SK-N-SH (cell line): ENCODE data around the gene PYGB. TPM values are rescaled to one million over a fixed set of nuclear protein-coding genes. Genes with fewer than 3 reads are reported as not detected.
"Not testable (repeated sequence)": the region's sequence is repeated elsewhere in the genome, so short reads cannot be mapped to it uniquely, and the experiment has no call there.

Source experiments
- CTCF ChIA-PET: fragments of 300-600, 350-600 bp; formaldehyde crosslinking; extraction: SDS; loops from one replicate; lab custom pipeline; 2021; lab: Yijun Ruan, JAX
- POLR2A ChIA-PET: fragments of 350-600 bp; sonication (Branson Sonifier 250); formaldehyde crosslinking; extraction: SDS; loops from one replicate; lab custom pipeline; 2020; ENCODE audit warnings: antibody characterized with exemption, inconsistent platforms; lab: Yijun Ruan, JAX
- DNase-seq: peaks from one replicate; pipeline ENCODE4 v3.0.0; 2012
- H2AFZ ChIP-seq: fragments of 200-600 bp; sonication (generic); 2 replicates; pipeline ENCODE4 v1.8.1; 2016; ENCODE audit warnings: antibody characterized with exemption, mild to moderate bottlenecking, low read depth
- H3F3A ChIP-seq: fragments of 200-600 bp; sonication (generic); replicated peaks from 2 replicates; pipeline ENCODE3; 2016; ENCODE audit warnings: antibody characterized with exemption, mild to moderate bottlenecking; ENCODE audit not compliant: insufficient read depth
- H3K27ac ChIP-seq, 2 experiments: fragments of 200-500 bp in 1 of 2; fragments of 200-600 bp in 1 of 2; sonication (Bioruptor generic) in 1 of 2; sonication (generic), shearing (Covaris generic) in 1 of 2; 2 replicates each; pipeline versions ENCODE4 v1.5.1 to v1.6.1; 2014 to 2016; ENCODE audit warnings: low read depth in 2 of 2, inconsistent platforms in 1 of 2, low read length in 1 of 2, mild to moderate bottlenecking in 1 of 2, mixed read lengths in 1 of 2
- H3K27me3 ChIP-seq: fragments of 200-600 bp; sonication (generic), shearing (Covaris generic); 2 replicates; pipeline ENCODE4 v1.6.1; 2016; ENCODE audit warnings: mixed run types; ENCODE audit not compliant: insufficient read depth
- H3K36me3 ChIP-seq, 2 experiments: fragments of 200-500 bp in 1 of 2; fragments of 200-600 bp in 1 of 2; sonication (Bioruptor generic) in 1 of 2; sonication (generic) in 1 of 2; replicated peaks in 1 of 2; 2 replicates each; pipeline versions ENCODE3 to v1.5.1; 2014 to 2016; ENCODE audit warnings: low read length in 1 of 2, mild to moderate bottlenecking in 1 of 2; ENCODE audit not compliant: insufficient read depth in 2 of 2, control insufficient read depth in 1 of 2
- H3K4me1 ChIP-seq, 2 experiments: fragments of 200-500 bp in 1 of 2; fragments of 200-600 bp in 1 of 2; sonication (Bioruptor generic) in 1 of 2; sonication (generic), shearing (Covaris generic) in 1 of 2; 2 replicates each; pipeline versions ENCODE4 v1.5.1 to v1.6.1; 2014 to 2016; ENCODE audit warnings: low read depth in 1 of 2, low read length in 1 of 2, mixed run types in 1 of 2; ENCODE audit not compliant: insufficient read depth in 2 of 2, control insufficient read depth in 1 of 2
- H3K4me2 ChIP-seq: fragments of 200-600 bp; sonication (generic), shearing (Covaris generic); 2 replicates; pipeline ENCODE4 v1.6.1; 2017; ENCODE audit warnings: mixed run types
- H3K4me3 ChIP-seq, 2 experiments: fragments of 200-500 bp in 1 of 2; fragments of 200-600 bp in 1 of 2; sonication (Bioruptor generic) in 1 of 2; sonication (generic), shearing (Covaris generic) in 1 of 2; 2 replicates each; pipeline versions ENCODE4 v1.5.1 to v1.8.1; 2014 to 2016; ENCODE audit warnings: low read depth in 2 of 2, inconsistent platforms in 1 of 2, low read length in 1 of 2, mild to moderate bottlenecking in 1 of 2, mixed read lengths in 1 of 2, moderate library complexity in 1 of 2
- H3K79me2 ChIP-seq: fragments of 200-600 bp; sonication (generic); 2 replicates; pipeline ENCODE4 v1.8.1; 2017; ENCODE audit warnings: mild to moderate bottlenecking; ENCODE audit not compliant: insufficient read depth
- H3K9ac ChIP-seq: fragments of 200-600 bp; sonication (generic); 2 replicates; pipeline ENCODE4 v1.6.1; 2017; ENCODE audit warnings: mixed run types
- H3K9me2 ChIP-seq: fragments of 200-600 bp; sonication (generic); 2 replicates; pipeline ENCODE4 v1.6.1; 2017; ENCODE audit warnings: mixed run types
- H3K9me3 ChIP-seq: fragments of 200-600 bp; sonication (generic); 2 replicates; pipeline ENCODE4 v1.6.1; 2017; ENCODE audit warnings: mixed run types, mild to moderate bottlenecking, moderate library complexity
- H4K20me1 ChIP-seq: fragments of 200-600 bp; sonication (generic); 2 replicates; pipeline ENCODE4 v1.6.1; 2017; ENCODE audit warnings: mild to moderate bottlenecking, mixed run types; ENCODE audit not compliant: insufficient read depth
- CHD2 ChIP-seq: fragments of 150-350 bp; IDR thresholded peaks from 2 replicates; pipeline ENCODE4 v1.6.1; 2018; ENCODE audit warnings: low read length; ENCODE audit not compliant: partially characterized antibody
- ELF1 ChIP-seq: IDR thresholded peaks from 2 replicates; pipeline ENCODE4 v1.4.0; 2012
- EP300 ChIP-seq, 2 experiments: IDR thresholded peaks; 2 replicates each; pipeline versions ENCODE4 v1.4.0 to v1.6.1; 2012; ENCODE audit warnings: borderline replicate concordance in 1 of 2, low read depth in 1 of 2, low read length in 1 of 2
- FOXM1 ChIP-seq: IDR thresholded peaks from 2 replicates; pipeline ENCODE4 v1.4.0; 2012; ENCODE audit warnings: low read depth, mild to moderate bottlenecking
- NFIC ChIP-seq: IDR thresholded peaks from 2 replicates; pipeline ENCODE4 v1.4.0; 2012; ENCODE audit warnings: borderline replicate concordance
- SMC3 ChIP-seq: IDR thresholded peaks from 2 replicates; pipeline ENCODE4 v1.6.1; 2012; ENCODE audit warnings: low read depth, low read length, improper control_type of control experiment
- TCF12 ChIP-seq: IDR thresholded peaks from 2 replicates; pipeline ENCODE4 v1.4.0; 2012
- WGBS: methylation state at CpG from one replicate; pipeline ENCODE4 v1.1.6; 2017; ENCODE audit warnings: low lambda C conversion rate; 5-methylcytosine and 5-hydroxymethylcytosine counted together
- polyA plus RNA-seq, 3 experiments: library from polyadenylated mRNA; depleted of rRNA; stranded (reverse); fragments of >200 nt; gene quantifications; 2 replicates each; pipeline ENCODE4 v1.2.3, GENCODE V29; 2012
- TF ChIP-seq, protein P1 (sequence below): fragments of 200-600 bp; sonication (generic); IDR thresholded peaks from 2 replicates; pipeline ENCODE4 v1.6.1; 2017; ENCODE audit warnings: antibody characterized with exemption, mild to moderate bottlenecking, moderate library complexity
- TF ChIP-seq, protein P2 (sequence below): IDR thresholded peaks from 2 replicates; pipeline ENCODE4 v1.4.0; 2012; ENCODE audit warnings: low read depth, borderline replicate concordance
- TF ChIP-seq, protein P3 (sequence below): fragments of 150-350 bp; IDR thresholded peaks from 2 replicates; pipeline ENCODE4 v1.6.1; 2016; ENCODE audit warnings: mild to moderate bottlenecking, low read depth, low read length
- TF ChIP-seq, protein P4 (sequence below): fragments of 150-350 bp; IDR thresholded peaks from 2 replicates; pipeline ENCODE4 v1.6.1; 2017; ENCODE audit warnings: antibody characterized with exemption, low read length, low read depth, borderline replicate concordance

PYGB gene
- polyA plus RNA-seq, 1 of the 3 experiments (the other 2 are of a cell fraction) = 35.8 TPM

DNA sequence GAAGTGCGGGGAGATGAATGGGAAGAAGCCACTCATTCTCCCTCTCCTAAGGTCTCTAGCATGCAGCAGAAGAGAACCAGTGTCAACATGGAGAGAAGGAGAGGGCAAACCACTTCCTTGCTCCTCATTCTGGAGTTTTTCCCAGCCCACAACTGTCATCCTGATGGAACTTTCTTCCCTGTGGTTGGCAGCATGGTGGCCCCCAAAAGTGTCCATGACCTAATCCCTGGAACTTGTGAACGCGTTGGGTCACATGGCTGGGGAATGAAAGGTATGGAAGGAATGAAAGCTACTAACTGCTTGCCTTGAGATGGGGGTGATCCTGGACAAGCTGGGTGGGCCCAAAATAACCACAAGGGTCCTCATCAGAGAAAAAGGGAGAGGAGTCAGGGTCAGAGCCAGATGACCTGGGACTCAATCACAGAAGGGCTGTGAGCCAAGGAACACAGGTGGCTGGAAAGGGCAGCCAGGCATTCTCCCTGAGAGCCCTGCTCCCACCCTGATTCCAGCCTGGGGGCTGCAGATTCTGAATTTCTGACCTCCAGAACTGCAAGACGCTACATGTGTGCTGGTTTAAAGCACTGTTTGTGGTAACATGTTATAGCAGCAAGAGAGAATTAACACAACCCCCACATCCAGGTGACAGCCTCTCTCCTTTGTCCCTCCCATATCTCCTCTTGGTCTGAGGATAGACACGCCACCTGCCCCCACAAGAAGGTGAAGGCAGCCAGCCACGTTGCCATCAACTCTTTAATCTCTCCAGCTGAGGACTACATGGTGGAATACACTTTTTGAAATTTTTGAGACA, 63.2 kb downstream of the PYGB start (continued):
- TF ChIP-seq SMC3 = no peak
- TF ChIP-seq, protein P1, sequence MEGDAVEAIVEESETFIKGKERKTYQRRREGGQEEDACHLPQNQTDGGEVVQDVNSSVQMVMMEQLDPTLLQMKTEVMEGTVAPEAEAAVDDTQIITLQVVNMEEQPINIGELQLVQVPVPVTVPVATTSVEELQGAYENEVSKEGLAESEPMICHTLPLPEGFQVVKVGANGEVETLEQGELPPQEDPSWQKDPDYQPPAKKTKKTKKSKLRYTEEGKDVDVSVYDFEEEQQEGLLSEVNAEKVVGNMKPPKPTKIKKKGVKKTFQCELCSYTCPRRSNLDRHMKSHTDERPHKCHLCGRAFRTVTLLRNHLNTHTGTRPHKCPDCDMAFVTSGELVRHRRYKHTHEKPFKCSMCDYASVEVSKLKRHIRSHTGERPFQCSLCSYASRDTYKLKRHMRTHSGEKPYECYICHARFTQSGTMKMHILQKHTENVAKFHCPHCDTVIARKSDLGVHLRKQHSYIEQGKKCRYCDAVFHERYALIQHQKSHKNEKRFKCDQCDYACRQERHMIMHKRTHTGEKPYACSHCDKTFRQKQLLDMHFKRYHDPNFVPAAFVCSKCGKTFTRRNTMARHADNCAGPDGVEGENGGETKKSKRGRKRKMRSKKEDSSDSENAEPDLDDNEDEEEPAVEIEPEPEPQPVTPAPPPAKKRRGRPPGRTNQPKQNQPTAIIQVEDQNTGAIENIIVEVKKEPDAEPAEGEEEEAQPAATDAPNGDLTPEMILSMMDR = no peak
- no peak for TF ChIP-seq ELF1
- TF ChIP-seq EP300 (IDR thresholded peaks at IDR 0.05; ENCODE audit: borderline replicate concordance in 1 of 2, low read depth in 1 of 2, low read length in 1 of 2) = peak in 1 of 2 experiments; percentile 52; a peak in 1 of 4 replicates
- TF ChIP-seq, protein P2, sequence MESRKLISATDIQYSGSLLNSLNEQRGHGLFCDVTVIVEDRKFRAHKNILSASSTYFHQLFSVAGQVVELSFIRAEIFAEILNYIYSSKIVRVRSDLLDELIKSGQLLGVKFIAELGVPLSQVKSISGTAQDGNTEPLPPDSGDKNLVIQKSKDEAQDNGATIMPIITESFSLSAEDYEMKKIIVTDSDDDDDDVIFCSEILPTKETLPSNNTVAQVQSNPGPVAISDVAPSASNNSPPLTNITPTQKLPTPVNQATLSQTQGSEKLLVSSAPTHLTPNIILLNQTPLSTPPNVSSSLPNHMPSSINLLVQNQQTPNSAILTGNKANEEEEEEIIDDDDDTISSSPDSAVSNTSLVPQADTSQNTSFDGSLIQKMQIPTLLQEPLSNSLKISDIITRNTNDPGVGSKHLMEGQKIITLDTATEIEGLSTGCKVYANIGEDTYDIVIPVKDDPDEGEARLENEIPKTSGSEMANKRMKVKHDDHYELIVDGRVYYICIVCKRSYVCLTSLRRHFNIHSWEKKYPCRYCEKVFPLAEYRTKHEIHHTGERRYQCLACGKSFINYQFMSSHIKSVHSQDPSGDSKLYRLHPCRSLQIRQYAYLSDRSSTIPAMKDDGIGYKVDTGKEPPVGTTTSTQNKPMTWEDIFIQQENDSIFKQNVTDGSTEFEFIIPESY = no peak
- no peak for TF ChIP-seq FOXM1
- TF ChIP-seq, protein P3, sequence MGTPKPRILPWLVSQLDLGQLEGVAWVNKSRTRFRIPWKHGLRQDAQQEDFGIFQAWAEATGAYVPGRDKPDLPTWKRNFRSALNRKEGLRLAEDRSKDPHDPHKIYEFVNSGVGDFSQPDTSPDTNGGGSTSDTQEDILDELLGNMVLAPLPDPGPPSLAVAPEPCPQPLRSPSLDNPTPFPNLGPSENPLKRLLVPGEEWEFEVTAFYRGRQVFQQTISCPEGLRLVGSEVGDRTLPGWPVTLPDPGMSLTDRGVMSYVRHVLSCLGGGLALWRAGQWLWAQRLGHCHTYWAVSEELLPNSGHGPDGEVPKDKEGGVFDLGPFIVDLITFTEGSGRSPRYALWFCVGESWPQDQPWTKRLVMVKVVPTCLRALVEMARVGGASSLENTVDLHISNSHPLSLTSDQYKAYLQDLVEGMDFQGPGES = no peak
- peak; percentile 31; the same call in 1 of the 2 replicates for TF ChIP-seq NFIC
- TF ChIP-seq, protein P4, sequence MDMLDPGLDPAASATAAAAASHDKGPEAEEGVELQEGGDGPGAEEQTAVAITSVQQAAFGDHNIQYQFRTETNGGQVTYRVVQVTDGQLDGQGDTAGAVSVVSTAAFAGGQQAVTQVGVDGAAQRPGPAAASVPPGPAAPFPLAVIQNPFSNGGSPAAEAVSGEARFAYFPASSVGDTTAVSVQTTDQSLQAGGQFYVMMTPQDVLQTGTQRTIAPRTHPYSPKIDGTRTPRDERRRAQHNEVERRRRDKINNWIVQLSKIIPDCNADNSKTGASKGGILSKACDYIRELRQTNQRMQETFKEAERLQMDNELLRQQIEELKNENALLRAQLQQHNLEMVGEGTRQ = no peak
- no peak for TF ChIP-seq CHD2
- peak; percentile 65 for TF ChIP-seq TCF12

DNA sequence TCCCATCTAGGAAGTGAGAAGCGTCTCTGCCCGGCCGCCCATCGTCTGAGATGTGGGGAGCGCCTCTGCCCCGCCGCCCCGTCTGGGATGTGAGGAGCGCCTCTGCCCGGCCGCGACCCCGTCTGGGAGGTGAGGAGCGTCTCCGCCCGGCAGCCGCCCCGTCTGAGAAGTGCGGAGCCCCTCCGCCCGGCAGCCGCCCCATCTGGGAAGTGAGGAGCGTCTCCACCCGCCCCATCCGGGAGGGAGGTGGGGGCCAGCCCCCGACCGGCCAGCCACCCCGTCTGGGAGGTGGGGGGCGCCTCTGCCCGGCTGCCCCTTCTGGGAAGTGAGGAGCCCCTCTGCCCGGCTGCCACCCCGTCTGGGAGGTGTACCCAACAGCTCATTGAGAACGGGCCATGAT, 64.8 kb downstream of the PYGB start:
- POLR2A ChIA-PET, H2AFZ ChIP-seq, H3K9me2 ChIP-seq, H3K9me3 ChIP-seq, H3K9ac ChIP-seq, H3K27me3 ChIP-seq, H3K27ac ChIP-seq, CTCF ChIA-PET, H3K79me2 ChIP-seq, H3K4me3 ChIP-seq, H3K36me3 ChIP-seq, H4K20me1 ChIP-seq, DNase-seq, H3K4me2 ChIP-seq: not testable (repeated sequence)
- peaks cover 27 to 39% of the 10 kb centered on the region in 2 experiments; a peak in 3 of 4 replicates for H3K4me1 ChIP-seq
- 96% methylated on average over 9 of the region's 33 CpGs for whole genome bisulfite sequencing
- peaks cover 20% of the 10 kb centered on the region for H3F3A ChIP-seq
